Hepatocyte (in vitro differentiated cells): ENCODE data around the gene SCAMP3.
"Not testable (repeated sequence)": the region's sequence is repeated elsewhere in the genome, so short reads cannot be mapped to it uniquely, and the experiment has no call there.

Experiments
- EZH2 ChIP-seq: fragments of 200-600 bp; sonication (generic); IDR thresholded peaks from 2 replicates; pipeline ENCODE4 v1.6.1; 2016; ENCODE audit warnings: antibody characterized with exemption, mild to moderate bottlenecking, borderline replicate concordance
- EZH2phosphoT487 ChIP-seq: fragments of 200-600 bp; sonication (generic); IDR thresholded peaks from one replicate; pipeline ENCODE4 v1.6.1; 2018; ENCODE audit warnings: antibody characterized with exemption, mild to moderate bottlenecking, low read depth, moderate library complexity; ENCODE audit not compliant: unreplicated experiment, severe bottlenecking
- TF ChIP-seq, protein P1 (sequence below): fragments of 200-600 bp; sonication (generic); IDR thresholded peaks from 2 replicates; pipeline ENCODE4 v1.5.1; 2016; ENCODE audit warnings: antibody characterized with exemption, mild to moderate bottlenecking; ENCODE audit not compliant: poor library complexity

DNA sequence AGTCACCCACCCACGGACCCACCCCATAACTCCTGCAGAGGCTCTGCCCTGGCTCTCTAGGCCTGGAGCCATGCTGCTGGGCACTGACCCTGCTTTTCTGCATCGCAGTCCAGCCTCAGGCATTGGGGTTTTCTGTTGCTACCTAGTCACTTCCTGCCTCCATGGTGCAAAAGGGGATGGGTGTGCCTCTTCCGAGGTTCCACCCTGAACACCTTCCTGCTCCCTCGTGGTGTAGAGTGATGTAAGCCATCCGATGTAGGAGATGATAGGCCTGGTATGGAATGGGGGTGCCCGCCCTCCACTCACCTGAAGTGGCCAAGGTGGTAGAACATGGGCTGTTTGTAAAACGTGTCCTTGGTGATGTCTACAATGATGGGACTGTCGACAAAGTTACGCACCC lies 26.8 kb downstream of the SCAMP3 start:
- TF ChIP-seq EZH2phosphoT487, EZH2: not testable (repeated sequence)
- TF ChIP-seq, protein P1, sequence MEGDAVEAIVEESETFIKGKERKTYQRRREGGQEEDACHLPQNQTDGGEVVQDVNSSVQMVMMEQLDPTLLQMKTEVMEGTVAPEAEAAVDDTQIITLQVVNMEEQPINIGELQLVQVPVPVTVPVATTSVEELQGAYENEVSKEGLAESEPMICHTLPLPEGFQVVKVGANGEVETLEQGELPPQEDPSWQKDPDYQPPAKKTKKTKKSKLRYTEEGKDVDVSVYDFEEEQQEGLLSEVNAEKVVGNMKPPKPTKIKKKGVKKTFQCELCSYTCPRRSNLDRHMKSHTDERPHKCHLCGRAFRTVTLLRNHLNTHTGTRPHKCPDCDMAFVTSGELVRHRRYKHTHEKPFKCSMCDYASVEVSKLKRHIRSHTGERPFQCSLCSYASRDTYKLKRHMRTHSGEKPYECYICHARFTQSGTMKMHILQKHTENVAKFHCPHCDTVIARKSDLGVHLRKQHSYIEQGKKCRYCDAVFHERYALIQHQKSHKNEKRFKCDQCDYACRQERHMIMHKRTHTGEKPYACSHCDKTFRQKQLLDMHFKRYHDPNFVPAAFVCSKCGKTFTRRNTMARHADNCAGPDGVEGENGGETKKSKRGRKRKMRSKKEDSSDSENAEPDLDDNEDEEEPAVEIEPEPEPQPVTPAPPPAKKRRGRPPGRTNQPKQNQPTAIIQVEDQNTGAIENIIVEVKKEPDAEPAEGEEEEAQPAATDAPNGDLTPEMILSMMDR = not testable (repeated sequence)
